ENCODE measurements around the gene BRSK2. TPM values are rescaled to one million over a fixed set of nuclear protein-coding genes. Genes with fewer than 3 reads are reported as not detected.

Gene BRSK2
- total RNA-seq, 5 donors from 2014 or later (not counting 1 experiment from before 2014, with no cell fraction given) = 0.54 to 1.5 (median 0.95) TPM

DNA sequence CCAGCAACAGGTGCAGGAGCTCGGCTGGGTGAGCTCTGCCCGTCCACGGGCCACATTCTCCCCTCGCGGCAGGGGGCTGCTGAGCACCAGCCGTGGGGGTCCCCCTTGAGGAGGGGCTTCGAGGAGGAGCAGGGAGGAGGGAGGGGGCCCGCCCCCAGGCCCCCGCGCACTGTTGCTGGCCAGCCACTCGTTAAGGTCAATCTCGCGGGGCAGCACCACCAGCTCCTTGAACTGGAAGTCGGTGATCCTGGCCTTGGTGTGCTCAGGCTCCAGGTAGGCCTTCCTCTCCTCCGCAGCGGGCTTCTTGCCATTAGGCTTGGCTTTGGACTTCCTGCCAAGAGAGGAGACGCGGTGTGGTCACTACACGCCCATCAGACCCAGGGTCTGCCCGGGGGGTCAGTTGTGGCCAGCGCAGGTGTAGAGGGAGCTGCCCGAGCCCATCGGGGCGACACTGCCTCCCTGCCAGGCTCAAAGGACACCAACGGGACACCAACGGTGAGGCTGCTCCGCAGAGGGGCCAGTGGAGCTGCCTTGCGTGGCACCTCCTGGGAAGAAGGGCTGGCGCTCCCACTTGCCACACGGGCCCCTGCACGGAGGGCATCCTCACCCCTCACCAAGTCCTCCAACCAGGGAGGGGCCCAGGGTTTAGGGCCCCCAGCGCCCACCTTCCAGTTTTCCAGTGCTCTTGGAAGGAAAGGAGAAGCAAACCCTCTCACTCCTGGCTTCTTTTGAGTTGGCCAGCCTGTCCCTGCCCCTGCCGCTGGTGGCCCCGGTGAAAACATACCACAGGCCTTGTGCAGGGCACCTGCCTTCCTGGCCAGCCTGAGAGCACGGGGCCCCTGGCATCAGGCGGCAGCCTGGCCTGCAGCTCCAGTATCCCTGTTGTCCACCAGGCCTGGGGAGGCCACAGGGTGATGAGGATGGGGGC is 91.1 kb downstream of the BRSK2 start:
- Histone ChIP-seq H3K4me3 (ENCODE audit: control insufficient read depth in 1 of 2, extremely low read depth in 1 of 2, low read length in 1 of 2) (no peak overlapping the region), H3K27ac (ENCODE audit: low read length) (no peak overlapping the region), H3K36me3 (ENCODE audit: control insufficient read depth in 2 of 2, extremely low read depth in 1 of 2, insufficient read depth in 1 of 2, low read length in 1 of 2) (peaks cover 26 to 53% of the 10 kb centered on the region in 2 donors), H3K9me3 (no peaks in the 10 kb centered on the region), H3K4me1 (ENCODE audit: control insufficient read depth in 1 of 2, extremely low read depth in 1 of 2, insufficient read depth in 2 of 2, low read length in 2 of 2) (peaks cover 0 to 13% of the 10 kb centered on the region in 2 experiments), H3K27me3 (replicated peaks in 1 of 2; ENCODE audit: control insufficient read depth in 2 of 2, extremely low read depth in 1 of 2, insufficient read depth in 2 of 2, low read length in 1 of 2) (no peaks in the 10 kb centered on the region)
- no peaks in the 10 kb centered on the region for H3K27me3 Mint-ChIP-seq
- no peak overlapping the region for H3K27ac Mint-ChIP-seq
- ChIA-PET CTCF (no interaction called here), POLR2A (interaction anchor here in 1 of 2 donors (0.7 kb wide), 1 partner anchor 280 kb away, joined by 3 read pairs; no protein-coding TSS in a partner anchor)
- H3K4me3 Mint-ChIP-seq = no peak overlapping the region
- H3K4me1 Mint-ChIP-seq = peaks cover 14 to 17% (median 15%) of the 10 kb centered on the region in 3 donors
- no peak for DNase-seq
- no peaks in the 10 kb centered on the region for H3K9me3 Mint-ChIP-seq
- H3K36me3 Mint-ChIP-seq = peaks cover 26% of the 10 kb centered on the region
- WGBS (ENCODE audit: insufficient coverage) = 93% methylated on average over 29 of the region's 36 CpGs
- no peak for ATAC-seq (replicated peaks in 1 of 4)

DNA sequence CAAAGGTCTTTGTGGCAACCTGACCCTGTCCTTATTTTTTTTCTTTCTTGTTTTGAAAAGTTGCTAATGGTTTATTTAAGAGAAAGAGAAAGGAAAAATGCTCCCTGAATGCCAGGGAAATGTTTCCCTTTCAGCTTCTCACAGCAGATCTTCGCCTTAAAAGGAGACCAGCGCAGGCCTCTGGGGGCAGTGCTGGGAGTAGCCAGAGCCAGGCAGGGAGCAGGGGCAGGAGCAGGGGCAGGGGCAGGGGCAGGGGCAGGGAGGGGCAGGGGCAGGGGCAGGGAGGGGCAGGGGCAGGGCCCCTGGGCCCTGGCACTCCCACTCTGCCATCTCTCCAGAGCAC is 91.7 kb downstream of the BRSK2 start:
- ATAC-seq (replicated peaks in 1 of 4) (no peak), DNase-seq (no peak)
- Mint-ChIP-seq H3K36me3 (peaks cover 21% of the 10 kb centered on the region), H3K27me3 (no peaks in the 10 kb centered on the region), H3K4me1 (peaks cover 15 to 20% (median 19%) of the 10 kb centered on the region in 3 donors), H3K9me3 (no peaks in the 10 kb centered on the region), H3K4me3 (no peak overlapping the region), H3K27ac (no peak overlapping the region)
- ChIA-PET POLR2A (no interaction called here), CTCF (no interaction called here)
- Histone ChIP-seq H3K27me3 (replicated peaks in 1 of 2; ENCODE audit: control insufficient read depth in 2 of 2, extremely low read depth in 1 of 2, insufficient read depth in 2 of 2, low read length in 1 of 2) (no peaks in the 10 kb centered on the region), H3K4me3 (ENCODE audit: control insufficient read depth in 1 of 2, extremely low read depth in 1 of 2, low read length in 1 of 2) (no peak overlapping the region), H3K27ac (ENCODE audit: low read length) (no peak overlapping the region), H3K9me3 (no peaks in the 10 kb centered on the region), H3K36me3 (ENCODE audit: control insufficient read depth in 2 of 2, extremely low read depth in 1 of 2, insufficient read depth in 1 of 2, low read length in 1 of 2) (peaks cover 32 to 49% of the 10 kb centered on the region in 2 donors), H3K4me1 (ENCODE audit: control insufficient read depth in 1 of 2, extremely low read depth in 1 of 2, insufficient read depth in 2 of 2, low read length in 2 of 2) (peaks cover 0 to 19% of the 10 kb centered on the region in 2 experiments)
- no CpG with 5 or more reads among the region's 2 CpGs for WGBS (ENCODE audit: insufficient coverage)

DNA sequence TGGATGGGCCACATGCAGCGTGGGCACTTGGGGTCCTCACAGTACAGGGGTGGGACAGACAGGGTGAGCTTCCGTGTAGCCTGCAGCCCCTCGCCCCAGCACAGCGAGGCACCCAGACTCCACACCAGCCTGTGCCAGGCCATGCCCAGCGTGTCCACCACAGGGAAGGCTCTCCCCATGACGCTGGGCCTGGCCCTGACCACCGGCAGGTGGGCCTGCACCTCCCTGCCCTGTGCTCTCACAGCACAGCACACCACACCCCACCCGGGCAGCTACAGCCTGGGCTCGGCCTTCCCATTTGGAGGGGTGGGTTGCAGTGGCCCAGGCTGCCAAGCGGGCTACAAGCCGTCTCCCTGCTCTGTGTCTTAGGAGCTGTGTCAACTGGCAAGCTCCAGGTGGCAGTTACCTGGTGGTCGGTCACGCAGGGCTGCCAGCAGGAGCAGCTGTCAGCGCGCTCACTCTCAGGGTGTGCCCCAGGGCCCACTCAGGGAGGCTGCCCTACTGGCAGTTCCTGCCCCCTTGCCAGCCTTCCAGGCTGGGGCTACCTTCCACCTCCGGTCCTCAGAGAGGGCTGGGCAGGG is 92.2 kb downstream of the BRSK2 start:
- no peaks in the 10 kb centered on the region for H3K27me3 ChIP-seq (replicated peaks in 1 of 2; ENCODE audit: control insufficient read depth in 2 of 2, extremely low read depth in 1 of 2, insufficient read depth in 2 of 2, low read length in 1 of 2)
- DNase-seq (no peak), ATAC-seq (replicated peaks in 1 of 4) (no peak)
- Mint-ChIP-seq H3K27me3 (no peaks in the 10 kb centered on the region), H3K4me3 (no peak overlapping the region), H3K9me3 (no peaks in the 10 kb centered on the region), H3K4me1 (peaks cover 15 to 21% (median 19%) of the 10 kb centered on the region in 3 donors), H3K36me3 (peaks cover 18% of the 10 kb centered on the region), H3K27ac (no peak overlapping the region)
- H3K4me3 ChIP-seq (ENCODE audit: control insufficient read depth in 1 of 2, extremely low read depth in 1 of 2, low read length in 1 of 2) = no peak overlapping the region
- H3K9me3 ChIP-seq = no peaks in the 10 kb centered on the region
- H3K36me3 ChIP-seq (ENCODE audit: control insufficient read depth in 2 of 2, extremely low read depth in 1 of 2, insufficient read depth in 1 of 2, low read length in 1 of 2) = peaks cover 33 to 44% of the 10 kb centered on the region in 2 donors
- H3K27ac ChIP-seq (ENCODE audit: low read length) = no peak overlapping the region
- ChIA-PET CTCF (no interaction called here), POLR2A (no interaction called here)
- peaks cover 0 to 24% of the 10 kb centered on the region in 2 experiments for H3K4me1 ChIP-seq (ENCODE audit: control insufficient read depth in 1 of 2, extremely low read depth in 1 of 2, insufficient read depth in 2 of 2, low read length in 2 of 2)
- 97% methylated on average over 13 of the region's 16 CpGs for WGBS (ENCODE audit: insufficient coverage)

DNA sequence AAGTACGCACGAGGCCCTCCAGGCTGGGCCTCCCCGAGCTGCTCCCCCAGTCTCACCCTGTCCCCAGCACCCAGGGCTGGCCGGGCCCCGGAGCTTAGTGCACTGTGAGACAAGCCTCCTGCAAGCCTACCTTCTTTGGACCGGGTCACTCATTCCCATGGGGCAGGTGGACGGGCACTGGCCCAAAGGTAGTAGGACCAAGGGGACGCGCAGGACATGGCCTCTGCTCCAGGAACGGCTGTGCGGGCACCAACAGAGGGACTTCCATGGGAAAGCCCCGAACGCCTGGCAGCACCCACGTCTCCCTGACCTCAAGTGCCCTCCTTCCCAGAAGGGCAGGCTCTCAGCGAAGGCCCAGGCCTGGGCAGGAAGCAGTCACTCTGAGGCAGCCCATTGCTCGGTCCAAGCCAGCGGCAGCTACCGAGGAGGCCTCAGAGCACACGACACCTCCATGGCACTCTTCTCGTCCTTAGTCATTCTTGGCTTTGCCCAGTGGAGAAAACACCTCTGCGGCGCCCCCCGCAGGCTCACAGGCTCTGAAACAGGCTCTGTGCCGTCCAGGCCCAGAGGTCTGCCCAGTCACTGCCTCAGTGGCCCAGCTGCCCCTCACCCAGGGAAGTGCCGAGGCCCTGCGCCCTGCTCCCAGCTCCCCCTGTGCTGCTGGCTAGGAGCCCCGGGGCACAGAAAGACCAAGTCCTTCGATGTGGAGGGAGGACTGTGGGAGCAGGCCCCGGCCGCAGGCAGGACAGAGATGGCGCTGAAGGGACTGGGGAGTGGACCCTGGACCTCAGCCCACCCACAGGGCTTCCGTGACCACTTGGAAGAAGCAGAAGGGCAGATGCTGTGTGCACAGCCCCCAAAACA is 93.1 kb downstream of the BRSK2 start:
- ChIA-PET POLR2A (no interaction called here), CTCF (no interaction called here)
- no peaks in the 10 kb centered on the region for H3K27me3 ChIP-seq (replicated peaks in 1 of 2; ENCODE audit: control insufficient read depth in 2 of 2, extremely low read depth in 1 of 2, insufficient read depth in 2 of 2, low read length in 1 of 2)
- 92% methylated on average over 28 of the region's 32 CpGs for WGBS (ENCODE audit: insufficient coverage)
- peaks cover 11% of the 10 kb centered on the region for H3K36me3 Mint-ChIP-seq
- no peak overlapping the region for H3K4me3 Mint-ChIP-seq
- no peak overlapping the region for H3K27ac ChIP-seq (ENCODE audit: low read length)
- H3K27me3 Mint-ChIP-seq = no peaks in the 10 kb centered on the region
- no peak overlapping the region for H3K4me3 ChIP-seq (ENCODE audit: control insufficient read depth in 1 of 2, extremely low read depth in 1 of 2, low read length in 1 of 2)
- no peak overlapping the region for H3K27ac Mint-ChIP-seq
- peaks cover 0 to 33% of the 10 kb centered on the region in 2 experiments for H3K4me1 ChIP-seq (ENCODE audit: control insufficient read depth in 1 of 2, extremely low read depth in 1 of 2, insufficient read depth in 2 of 2, low read length in 2 of 2)
- H3K36me3 ChIP-seq (ENCODE audit: control insufficient read depth in 2 of 2, extremely low read depth in 1 of 2, insufficient read depth in 1 of 2, low read length in 1 of 2) = peaks cover 26 to 40% of the 10 kb centered on the region in 2 donors
- H3K9me3 Mint-ChIP-seq = no peaks in the 10 kb centered on the region
- no peak for DNase-seq
- no peaks in the 10 kb centered on the region for H3K9me3 ChIP-seq
- H3K4me1 Mint-ChIP-seq = peaks cover 20 to 28% (median 25%) of the 10 kb centered on the region in 3 donors
- no peak for ATAC-seq (replicated peaks in 1 of 4)

DNA sequence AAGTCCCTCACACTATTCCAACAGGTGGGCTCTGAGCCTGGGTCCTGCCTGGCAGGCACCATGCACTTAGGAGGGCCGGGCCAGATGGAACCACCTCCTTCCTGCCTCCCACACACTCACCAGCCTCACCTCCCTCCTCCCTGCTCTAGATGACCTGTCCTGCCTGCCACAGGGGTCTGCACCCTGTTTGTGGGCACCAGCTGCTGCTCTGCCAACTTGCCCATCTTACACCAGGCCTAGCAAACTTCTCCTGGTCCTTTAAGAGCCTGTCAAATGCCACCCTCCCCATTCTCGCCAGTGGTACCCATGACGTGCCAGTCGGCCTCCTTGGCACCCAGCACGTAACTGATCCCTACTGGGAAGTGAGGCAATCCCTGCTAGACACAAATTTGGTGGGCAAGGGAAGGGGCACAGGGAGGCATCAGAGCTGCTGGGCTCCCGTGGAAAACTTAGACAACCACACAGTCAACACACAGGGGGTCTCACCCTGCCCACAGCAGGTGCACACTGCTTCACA is 93.8 kb downstream of the BRSK2 start:
- H3K4me1 Mint-ChIP-seq = peaks cover 23 to 34% (median 32%) of the 10 kb centered on the region in 3 donors
- no peaks in the 10 kb centered on the region for H3K27me3 Mint-ChIP-seq
- no peaks in the 10 kb centered on the region for H3K27me3 ChIP-seq (replicated peaks in 1 of 2; ENCODE audit: control insufficient read depth in 2 of 2, extremely low read depth in 1 of 2, insufficient read depth in 2 of 2, low read length in 1 of 2)
- peaks cover 0 to 40% of the 10 kb centered on the region in 2 experiments for H3K4me1 ChIP-seq (ENCODE audit: control insufficient read depth in 1 of 2, extremely low read depth in 1 of 2, insufficient read depth in 2 of 2, low read length in 2 of 2)
- no peak overlapping the region for H3K27ac Mint-ChIP-seq
- ChIA-PET POLR2A (no interaction called here), CTCF (no interaction called here)
- ATAC-seq (replicated peaks in 1 of 4) = no peak
- no peaks in the 10 kb centered on the region for H3K9me3 Mint-ChIP-seq
- H3K4me3 Mint-ChIP-seq = no peak overlapping the region
- WGBS (ENCODE audit: insufficient coverage) = 81% methylated on average over 5 of the region's 6 CpGs
- H3K36me3 ChIP-seq (ENCODE audit: control insufficient read depth in 2 of 2, extremely low read depth in 1 of 2, insufficient read depth in 1 of 2, low read length in 1 of 2) = peaks cover 23 to 34% of the 10 kb centered on the region in 2 donors
- peaks cover 7% of the 10 kb centered on the region for H3K36me3 Mint-ChIP-seq
- H3K27ac ChIP-seq (ENCODE audit: low read length) = no peak overlapping the region
- H3K4me3 ChIP-seq (ENCODE audit: control insufficient read depth in 1 of 2, extremely low read depth in 1 of 2, low read length in 1 of 2) = no peak overlapping the region
- no peak for DNase-seq
- no peaks in the 10 kb centered on the region for H3K9me3 ChIP-seq

- DNase-seq (no peak), ATAC-seq (replicated peaks in 1 of 4) (no peak)
- no peaks in the 10 kb centered on the region for H3K27me3 Mint-ChIP-seq
- Histone ChIP-seq H3K4me3 (ENCODE audit: control insufficient read depth in 1 of 2, extremely low read depth in 1 of 2, low read length in 1 of 2) (no peak overlapping the region), H3K36me3 (ENCODE audit: control insufficient read depth in 2 of 2, extremely low read depth in 1 of 2, insufficient read depth in 1 of 2, low read length in 1 of 2) (peaks cover 23 to 27% of the 10 kb centered on the region in 2 donors), H3K27me3 (replicated peaks in 1 of 2; ENCODE audit: control insufficient read depth in 2 of 2, extremely low read depth in 1 of 2, insufficient read depth in 2 of 2, low read length in 1 of 2) (no peaks in the 10 kb centered on the region), H3K27ac (ENCODE audit: low read length) (no peak overlapping the region), H3K4me1 (ENCODE audit: control insufficient read depth in 1 of 2, extremely low read depth in 1 of 2, insufficient read depth in 2 of 2, low read length in 2 of 2) (peaks cover 0 to 44% of the 10 kb centered on the region in 2 experiments), H3K9me3 (no peaks in the 10 kb centered on the region)
- H3K4me1 Mint-ChIP-seq = peaks cover 20 to 40% (median 37%) of the 10 kb centered on the region in 3 donors
- 88% methylated on average over 13 of the region's 17 CpGs for WGBS (ENCODE audit: insufficient coverage)
- no peak overlapping the region for H3K27ac Mint-ChIP-seq
- H3K36me3 Mint-ChIP-seq = peaks cover under 1% of the 10 kb centered on the region
- no peaks in the 10 kb centered on the region for H3K9me3 Mint-ChIP-seq
- ChIA-PET POLR2A (no interaction called here), CTCF (no interaction called here)
- H3K4me3 Mint-ChIP-seq = no peak overlapping the region
Measured at GRCh38 chr11:1484061-1484671, 94.4 kb downstream of the BRSK2 start.
